Measurements from ENCODE around the gene DGKD.

The DGKD gene

GRCh38 chr2:233338812-233339368 lies 15.4 kb upstream of the DGKD start:
- DNase-seq (ENCODE audit: low spot score) = no peak

GRCh38 chr2:233339427-233339826 lies 14.9 kb upstream of the DGKD start:
- DNase-seq (ENCODE audit: low spot score) = no peak

GRCh38 chr2:233341296-233341695 lies 13.0 kb upstream of the DGKD start:
- no peak for DNase-seq (ENCODE audit: low spot score)

GRCh38 chr2:233342301-233342700 lies 12.0 kb upstream of the DGKD start:
- no peak for DNase-seq (ENCODE audit: low spot score)

GRCh38 chr2:233343171-233343705 lies 11.1 kb upstream of the DGKD start:
- DNase-seq (ENCODE audit: low spot score) = no peak

GRCh38 chr2:233346376-233346775 lies 7.9 kb upstream of the DGKD start:
- DNase-seq (ENCODE audit: low spot score) = no peak

- DNase-seq (ENCODE audit: low spot score) = peak; percentile 63
Observed at GRCh38 chr2:233346930-233347329, 7.4 kb upstream of the DGKD start.

- DNase-seq (ENCODE audit: low spot score) = peak; percentile 92
Observed at GRCh38 chr2:233349005-233349998, 5.0 kb upstream of the DGKD start.

- peak; percentile 62 for DNase-seq (ENCODE audit: low spot score)
Observed at GRCh38 chr2:233350708-233351107, 3.6 kb upstream of the DGKD start.

GRCh38 chr2:233351423-233351822 lies 2.9 kb upstream of the DGKD start:
- DNase-seq (ENCODE audit: low spot score) = no peak

GRCh38 chr2:233352141-233352842 lies 2.0 kb upstream of the DGKD start:
- DNase-seq (ENCODE audit: low spot score) = no peak

- no peak for DNase-seq (ENCODE audit: low spot score)
Observed at GRCh38 chr2:233353101-233353768, 1.1 kb upstream of the DGKD start.

- DNase-seq (ENCODE audit: low spot score) = no peak
Observed at GRCh38 chr2:233354500-233354924, 218 bp downstream of the DGKD start.

GRCh38 chr2:233354971-233355574 lies 779 bp downstream of the DGKD start:
- no peak for DNase-seq (ENCODE audit: low spot score)

GRCh38 chr2:233355916-233356315 lies 1.6 kb downstream of the DGKD start:
- DNase-seq (ENCODE audit: low spot score) = no peak

- DNase-seq (ENCODE audit: low spot score) = no peak
Observed at GRCh38 chr2:233356546-233357308, 2.4 kb downstream of the DGKD start.

GRCh38 chr2:233358335-233358734 lies 4.0 kb downstream of the DGKD start:
- DNase-seq (ENCODE audit: low spot score) = no peak

- no peak for DNase-seq (ENCODE audit: low spot score)
Observed at GRCh38 chr2:233358947-233359346, 4.7 kb downstream of the DGKD start.

- no peak for DNase-seq (ENCODE audit: low spot score)
Observed at GRCh38 chr2:233359823-233360222, 5.5 kb downstream of the DGKD start.

GRCh38 chr2:233360771-233361176 lies 6.5 kb downstream of the DGKD start:
- no peak for DNase-seq (ENCODE audit: low spot score)

- no peak for DNase-seq (ENCODE audit: low spot score)
Observed at GRCh38 chr2:233361297-233361696, 7.0 kb downstream of the DGKD start.
